Measurements from ENCODE around the gene KRTAP4-11.

GRCh38 chr17:41069031-41069430 is 49.1 kb downstream of the KRTAP4-11 start:
- no peak for TF ChIP-seq PREB (CRISPR knock-in tag; IDR thresholded peaks at IDR 0.05; ENCODE audit: borderline replicate concordance)
- TF ChIP-seq CTCF (IDR thresholded peaks at IDR 0.05), result no peak
- no peak for TF ChIP-seq SMAD3 (CRISPR knock-in tag; IDR thresholded peaks at IDR 0.05; ENCODE audit: borderline replicate concordance)
- no peak for TF ChIP-seq PRDM15 (CRISPR knock-in tag; IDR thresholded peaks at IDR 0.05)
- TF ChIP-seq TP53 (CRISPR knock-in tag; IDR thresholded peaks at IDR 0.05), result no peak
- TF ChIP-seq ZNF532 (CRISPR knock-in tag; IDR thresholded peaks at IDR 0.05; ENCODE audit: borderline replicate concordance), result no peak
- no peak for TF ChIP-seq IRF2 (CRISPR knock-in tag; IDR thresholded peaks at IDR 0.05; ENCODE audit: borderline replicate concordance, low read depth)
- no peak for TF ChIP-seq ZNF138 (CRISPR knock-in tag; conservative IDR thresholded peaks at IDR 0.05)
- no peak for TF ChIP-seq KAT7 (CRISPR knock-in tag; IDR thresholded peaks at IDR 0.05; ENCODE audit: borderline replicate concordance)
- no peak for TF ChIP-seq JUN (CRISPR knock-in tag; IDR thresholded peaks at IDR 0.05)
- TF ChIP-seq MAX (CRISPR knock-in tag; IDR thresholded peaks at IDR 0.05), result no peak
- TF ChIP-seq ZMAT4 (CRISPR knock-in tag; IDR thresholded peaks at IDR 0.05), result no peak
- no peak for TF ChIP-seq ZNF232 (CRISPR knock-in tag; IDR thresholded peaks at IDR 0.05)

Measured in WTC11 (cell line).